Activated naive CD4-positive, alpha-beta T cell treated with anti-CD3 and anti-CD28 coated beads, Interleukin-2, amount 50 U/mL, for 16 hours (primary cell): ENCODE results near the gene ABCB6.
"Not testable (repeated sequence)": the region's sequence is repeated elsewhere in the genome, so short reads cannot be mapped to it uniquely, and the experiment has no call there.

Experiments used
- DNase-seq: peaks from one replicate; pipeline ENCODE4 v3.0.0-alpha.2; 2020

Gene ABCB6

GRCh38 chr2:219218732-219219701 is at the start of gene ABCB6:
Gene ABCB6 (minus strand): TSS chr2:219218958. CDS start chr2:219218673, 285 bp downstream.
- peak; percentile 91 for DNase-seq

- DNase-seq = no peak
These were observed 49.5 kb upstream of the ABCB6 start for GRCh38 chr2:219268294-219268693.

GRCh38 chr2:219266886-219267285 is 48.1 kb upstream of the ABCB6 start:
- no peak for DNase-seq

DNA sequence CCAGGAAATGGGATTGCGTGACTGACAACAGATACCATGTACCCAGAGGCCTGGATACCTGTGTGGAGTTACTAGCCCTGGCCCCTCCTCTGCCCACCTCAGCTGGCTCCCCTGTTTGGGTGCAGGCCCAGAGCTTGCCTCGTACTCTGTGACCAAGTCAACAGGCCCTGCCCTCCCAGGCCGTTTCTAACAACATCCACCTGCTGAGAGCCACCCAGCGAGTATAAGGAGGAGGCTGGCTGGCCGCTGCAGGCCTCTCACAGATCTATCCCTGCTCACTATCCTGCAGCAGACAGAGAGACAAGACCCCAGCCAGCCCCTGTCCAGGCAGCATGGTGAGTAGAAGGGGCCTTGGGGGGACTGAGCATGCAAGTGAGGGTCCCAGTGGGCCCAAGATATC is 47.5 kb upstream of the ABCB6 start:
- no peak for DNase-seq

GRCh38 chr2:219261024-219261855 is 42.5 kb upstream of the ABCB6 start:
- no peak for DNase-seq

DNA sequence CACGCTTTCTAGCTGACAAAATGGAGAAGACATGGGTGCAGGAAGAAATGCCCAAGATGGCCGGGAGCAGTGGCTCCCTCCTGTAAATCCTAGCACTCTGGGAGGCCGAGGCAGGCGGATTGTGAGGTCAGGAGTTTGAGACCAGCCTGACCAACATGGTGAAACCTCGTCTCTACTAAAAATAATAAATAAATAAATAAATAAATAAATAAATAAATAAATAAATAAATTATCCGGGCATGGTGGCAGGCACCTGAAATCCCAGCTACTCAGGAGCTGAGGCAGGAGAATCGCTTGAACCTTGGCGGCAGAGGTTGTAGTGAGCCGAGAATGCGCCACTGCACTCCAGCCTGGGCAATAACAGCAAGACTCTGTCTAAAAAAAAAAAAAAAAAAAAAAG is 40.2 kb upstream of the ABCB6 start:
- DNase-seq = not testable (repeated sequence)

GRCh38 chr2:219254590-219255201 is 35.9 kb upstream of the ABCB6 start:
- peak; percentile 46 for DNase-seq

DNA sequence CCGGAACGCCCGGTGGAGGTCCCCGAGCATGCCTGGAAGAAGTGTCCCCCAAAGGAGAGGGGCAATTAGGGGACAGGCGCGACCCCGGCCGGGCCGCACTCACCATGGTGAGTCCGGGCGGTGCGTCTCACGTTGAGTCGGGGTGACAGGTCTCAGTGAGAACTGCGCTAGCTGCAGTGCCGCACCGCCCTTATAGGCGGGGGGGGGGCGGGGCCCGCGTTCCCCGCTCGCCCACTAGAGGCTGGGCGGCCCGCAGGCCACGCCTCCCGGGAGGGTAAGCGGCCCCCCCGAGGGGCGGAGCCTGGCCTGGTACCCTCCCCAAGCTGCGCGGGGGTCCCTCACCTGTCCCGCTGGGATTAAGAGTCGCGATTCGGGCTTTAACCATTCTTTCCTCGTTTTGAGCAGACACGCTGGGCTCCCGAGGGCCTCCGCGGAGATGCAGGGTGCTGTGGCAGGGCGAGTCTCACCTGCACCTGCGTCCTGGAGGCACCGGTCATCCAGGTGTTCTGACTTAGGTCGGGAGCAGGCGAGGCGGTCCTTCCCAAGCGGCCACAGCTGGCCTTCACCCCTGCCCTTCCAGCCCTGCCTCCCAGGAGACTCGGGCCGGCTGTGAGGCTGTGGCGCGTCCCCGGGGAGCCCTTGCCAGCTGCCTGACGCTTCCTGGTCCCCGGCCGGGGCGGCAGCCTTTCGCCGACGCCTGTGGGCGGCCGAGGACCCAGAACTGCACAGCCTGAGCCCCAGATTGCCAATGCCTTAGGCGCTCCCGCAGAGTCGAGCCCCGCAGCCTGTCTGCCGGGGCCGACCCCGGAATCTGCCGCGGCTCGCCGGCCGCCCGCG is 35.2 kb upstream of the ABCB6 start, which contains the start of gene TUBA4A:
TUBA4A (minus strand) TSS at position 166 of the 837 bp plus-strand sequence; CDS start at position 106, 60 bp downstream.
- DNase-seq = peak; percentile 91

- DNase-seq = peak; percentile 47
These were observed 34.4 kb upstream of the ABCB6 start, which contains the start of gene TUBA4B for GRCh38 chr2:219252900-219253752. Gene TUBA4B (plus strand): TSS chr2:219253243. CDS start chr2:219253408, 165 bp downstream.

DNA sequence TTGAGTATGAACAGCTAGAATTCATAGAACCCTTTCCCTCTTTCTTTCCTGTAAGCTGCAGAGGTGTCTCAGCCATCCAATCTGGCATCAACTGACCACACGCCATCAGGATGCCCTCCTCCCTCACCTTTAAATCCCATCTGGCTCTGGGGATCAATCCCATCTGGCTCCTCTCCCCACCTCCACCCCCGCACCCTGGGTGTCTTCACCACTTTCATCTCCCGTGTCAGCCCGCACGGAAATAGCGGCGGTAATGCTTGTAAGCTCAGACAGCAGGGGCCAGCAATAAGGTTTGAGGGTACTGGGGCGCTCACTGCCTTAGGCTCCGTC is 33.8 kb upstream of the ABCB6 start:
- peak; percentile 48 for DNase-seq

- peak; percentile 40 for DNase-seq
These were observed 33.3 kb upstream of the ABCB6 start for GRCh38 chr2:219252084-219252483.

DNA sequence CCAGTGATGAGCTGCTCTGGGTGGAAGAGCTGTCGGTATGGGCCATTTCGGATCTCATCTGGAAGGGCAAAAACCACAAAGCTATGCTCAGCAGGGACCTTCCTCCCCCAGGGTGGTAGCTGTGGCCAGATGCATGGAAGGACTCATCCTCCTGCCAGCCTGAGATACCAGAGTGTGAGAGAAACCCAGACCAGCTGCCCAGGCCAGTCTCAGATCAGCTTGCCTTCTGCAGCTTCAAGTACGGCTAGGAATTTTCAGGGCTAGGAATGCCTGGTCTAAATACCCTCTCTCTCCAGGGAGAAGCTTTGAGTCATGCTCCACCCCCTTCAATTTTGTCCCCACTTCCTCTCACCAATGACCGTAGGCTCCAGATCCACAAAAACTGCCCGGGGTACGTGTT is 32.9 kb upstream of the ABCB6 start:
- no peak for DNase-seq

- no peak for DNase-seq
These were observed 31.5 kb upstream of the ABCB6 start for GRCh38 chr2:219250049-219250781.

GRCh38 chr2:219249203-219249980 is 30.6 kb upstream of the ABCB6 start:
- DNase-seq = no peak

DNA sequence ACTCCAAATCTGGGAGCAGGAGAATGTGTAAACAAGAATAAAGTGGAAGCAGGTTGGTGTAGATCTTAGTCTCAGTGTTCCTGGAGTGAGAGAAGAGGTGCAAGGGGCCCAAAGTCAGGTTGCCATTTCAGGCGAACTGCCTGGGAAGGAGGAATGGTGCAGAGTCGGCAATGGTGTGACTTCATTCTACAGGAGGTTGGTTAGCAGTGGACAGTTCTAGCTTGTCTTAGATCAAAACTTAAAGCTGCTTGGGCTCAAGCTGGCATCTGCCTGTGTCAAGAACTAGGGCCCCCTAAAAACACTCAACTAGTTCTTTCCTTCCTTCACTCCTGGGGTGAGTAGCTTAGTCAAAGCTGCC is 30.1 kb upstream of the ABCB6 start:
- no peak for DNase-seq

DNA sequence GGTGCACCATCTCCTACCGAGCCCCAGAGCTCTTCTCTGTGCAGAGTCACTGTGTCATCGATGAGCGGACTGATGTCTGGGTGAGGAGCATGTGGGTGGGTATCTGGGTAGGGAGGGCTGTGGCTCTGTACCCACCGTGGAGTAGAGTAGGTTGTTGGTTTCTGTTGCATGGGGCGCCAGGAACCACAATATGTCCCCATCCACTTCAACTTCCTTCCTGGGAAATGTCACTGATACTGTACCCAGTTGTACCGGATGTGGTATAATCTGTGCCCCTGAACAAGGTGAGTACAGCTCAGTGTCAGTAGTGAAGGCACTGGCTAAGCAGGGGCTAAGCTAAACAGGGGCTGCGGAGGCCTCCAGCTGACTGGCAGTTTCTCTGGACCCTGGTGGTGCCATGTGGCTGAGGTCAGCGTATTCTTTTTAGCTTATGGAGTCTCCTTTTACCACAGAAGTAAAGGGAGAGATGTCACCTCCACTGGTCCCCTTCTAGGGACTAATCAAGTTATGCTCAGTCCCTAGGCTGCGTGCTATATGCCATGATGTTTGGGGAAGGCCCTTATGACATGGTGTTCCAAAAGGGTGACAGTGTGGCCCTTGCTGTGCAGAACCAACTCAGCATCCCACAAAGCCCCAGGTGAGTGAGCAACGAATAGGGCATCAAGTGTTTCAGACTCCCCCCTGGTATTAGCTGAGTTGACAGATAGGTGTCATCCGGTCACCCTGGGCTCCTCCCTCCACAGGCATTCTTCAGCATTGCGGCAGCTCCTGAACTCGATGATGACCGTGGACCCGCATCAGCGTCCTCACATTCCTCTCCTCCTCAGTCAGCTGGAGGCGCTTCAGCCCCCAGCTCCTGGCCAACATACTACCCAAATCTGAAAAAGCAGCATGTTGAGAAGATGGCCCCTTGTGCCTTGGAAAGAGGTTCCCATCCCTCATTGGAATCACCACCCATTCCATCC is 29.2 kb upstream of the ABCB6 start:
- peak; percentile 56 for DNase-seq

- no peak for DNase-seq
These were observed 27.8 kb upstream of the ABCB6 start for GRCh38 chr2:219246559-219246958.

DNA sequence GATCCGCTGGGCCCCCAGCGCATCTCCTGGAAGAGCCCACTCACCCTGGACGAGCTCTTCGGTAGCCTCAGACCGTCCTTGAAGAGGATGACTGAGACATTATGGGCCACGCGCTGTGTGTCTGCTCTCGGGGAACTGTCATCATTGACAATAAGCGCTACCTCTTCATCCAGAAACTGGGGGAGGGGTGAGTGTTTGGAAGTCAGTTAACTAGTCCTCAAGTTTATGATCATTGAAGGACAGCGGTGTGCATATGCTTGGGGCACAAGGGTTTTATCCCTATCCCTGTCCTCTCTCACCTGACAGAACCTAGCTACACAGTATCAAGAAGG is 27.1 kb upstream of the ABCB6 start:
- DNase-seq = no peak
